DMS53 (cell line): ENCODE data around the gene ROPN1L.

ENCODE experiments used
- DNase-seq: peaks from one replicate; lab custom pipeline; 2025; lab: John Stamatoyannopoulos, UW

Gene ROPN1L

DNA sequence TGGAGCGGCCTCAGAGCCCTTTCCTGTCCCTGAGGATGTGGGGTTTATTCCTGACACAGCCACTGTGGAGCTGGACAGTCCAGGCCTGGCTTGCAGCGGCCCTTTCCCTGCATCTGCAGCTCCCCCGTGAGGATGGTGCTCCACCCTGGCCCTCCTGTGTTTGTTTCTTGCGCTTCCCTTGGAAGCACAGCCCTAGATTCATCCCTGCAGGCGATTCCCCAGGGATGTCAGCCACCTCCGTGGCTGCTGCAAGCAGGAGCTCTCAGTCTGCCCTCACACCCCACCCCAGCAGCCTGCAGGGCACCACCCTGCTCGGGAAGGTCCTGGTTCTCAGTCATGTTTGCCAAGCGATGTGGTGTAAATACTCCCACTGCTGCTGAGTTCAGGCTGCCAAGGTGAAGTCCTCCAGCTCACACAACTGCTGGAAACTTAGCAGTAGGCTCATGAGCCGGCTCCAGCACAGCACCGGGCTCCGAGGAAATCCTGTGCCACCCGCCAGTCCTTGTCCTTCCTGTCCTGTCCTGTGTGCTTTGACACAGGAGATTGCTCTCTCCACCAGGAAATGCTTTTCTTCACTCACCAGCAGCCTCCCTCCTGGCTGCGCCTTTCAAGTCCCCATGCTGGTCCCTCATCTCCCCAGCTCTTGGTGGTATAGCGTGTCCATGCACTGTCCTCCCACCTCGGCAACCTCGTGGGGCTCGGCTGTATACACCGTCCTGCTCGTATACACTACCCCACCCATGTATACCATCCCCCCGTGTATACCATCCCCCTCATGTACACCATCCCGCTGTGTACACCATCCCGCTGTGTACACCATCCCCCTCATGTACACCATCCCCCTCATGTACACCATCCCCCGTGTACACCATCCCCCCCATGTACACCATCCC lies 16.2 kb downstream of the ROPN1L start:
- peak; percentile 53 for DNase-seq

DNA sequence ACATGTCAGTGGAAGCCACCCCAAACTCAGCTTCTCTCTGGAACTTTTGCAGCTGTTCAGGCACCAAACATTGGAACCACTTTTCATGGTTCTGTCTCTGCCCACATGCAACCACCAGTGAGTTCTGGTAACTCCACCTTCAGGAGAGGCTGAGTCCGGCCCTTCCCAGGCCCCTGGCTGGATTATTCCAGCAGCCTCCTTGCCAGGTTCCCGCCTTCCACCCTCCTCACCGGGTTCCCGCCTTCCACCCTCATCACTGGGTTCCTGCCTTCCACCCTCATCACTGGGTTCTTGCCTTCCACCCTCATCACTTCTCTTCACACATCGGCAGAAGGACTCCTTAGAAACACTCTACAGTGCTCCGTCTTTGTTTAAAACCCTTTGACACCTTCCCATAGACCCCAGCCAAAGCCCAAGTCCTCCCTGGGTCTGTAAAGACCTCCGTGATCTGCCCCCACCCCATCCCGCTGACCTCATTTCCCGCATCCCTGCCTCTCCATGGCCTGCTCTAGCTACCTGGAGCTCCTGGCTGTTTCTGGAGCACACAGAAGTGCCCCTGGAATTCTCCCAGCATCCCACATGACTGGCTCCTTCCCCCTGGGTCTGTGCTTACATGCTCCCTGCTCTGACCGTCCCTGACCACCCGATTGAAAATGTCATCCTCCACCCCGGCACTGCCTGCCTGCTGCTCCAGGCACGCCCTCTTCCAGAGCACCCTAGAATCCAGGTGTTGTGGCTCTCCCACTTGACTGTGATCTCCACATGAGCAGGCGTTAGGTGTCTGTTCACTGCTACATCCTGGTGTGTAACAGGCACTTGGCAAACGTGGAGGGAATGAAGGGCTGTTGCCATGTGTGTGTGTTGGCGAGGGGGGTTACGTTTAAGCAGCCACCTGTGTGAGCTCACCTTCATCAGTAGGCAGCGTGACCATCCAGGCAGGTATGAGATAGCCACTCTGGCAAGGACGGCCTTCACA lies 17.7 kb downstream of the ROPN1L start:
- DNase-seq = no peak

DNA sequence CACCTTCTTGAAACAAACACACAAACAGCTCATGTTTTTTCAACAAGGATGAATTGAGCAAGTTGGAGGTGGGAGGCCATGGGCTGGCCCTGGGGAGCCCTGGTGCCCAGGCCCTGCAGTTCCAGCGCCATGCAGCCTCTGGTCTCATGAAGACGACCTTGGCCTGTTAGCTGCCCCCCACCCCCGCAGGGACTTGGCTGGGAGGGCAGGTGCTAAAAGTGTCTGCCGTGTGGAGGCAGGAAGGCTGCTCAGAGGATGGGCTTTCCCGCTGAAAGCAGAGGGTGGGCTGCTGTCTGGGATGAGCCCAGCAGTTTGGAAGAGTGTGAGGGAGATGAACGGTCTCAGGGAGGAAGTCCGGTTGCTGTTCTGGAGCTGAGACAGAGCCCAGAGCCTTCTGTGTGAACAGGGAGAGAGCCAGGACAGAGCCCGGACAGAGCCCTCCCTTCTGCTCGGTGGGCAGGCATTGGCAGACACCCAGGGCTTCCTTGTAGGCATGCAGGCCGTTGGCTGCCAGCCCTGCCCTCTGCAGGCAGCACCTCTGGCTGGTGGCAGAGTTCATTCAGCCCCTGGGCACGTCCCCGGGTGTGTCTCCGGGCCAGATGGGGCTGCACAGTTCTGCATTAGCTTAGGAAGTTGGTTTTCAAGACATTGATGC lies 18.7 kb downstream of the ROPN1L start:
- DNase-seq = no peak

DNA sequence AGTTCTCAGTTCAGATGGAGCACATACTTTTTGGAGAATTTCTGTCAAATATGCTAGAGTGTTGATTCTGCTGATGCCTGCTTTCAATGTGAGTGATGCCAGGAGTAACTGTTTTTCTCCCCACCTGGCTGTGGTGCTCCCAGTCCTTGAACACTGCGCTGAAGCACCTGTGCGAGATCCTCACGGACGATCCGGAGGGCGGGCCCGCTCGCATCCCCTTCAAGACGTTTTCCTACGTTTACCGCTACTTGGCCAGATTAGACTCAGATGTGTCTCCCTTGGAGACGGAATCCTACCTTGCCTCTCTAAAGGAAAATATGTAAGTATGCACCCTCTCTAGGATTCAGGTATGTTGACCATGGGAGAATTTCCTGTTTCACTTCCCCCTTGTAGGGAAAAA lies 19.4 kb downstream of the ROPN1L start:
- DNase-seq = no peak

DNA sequence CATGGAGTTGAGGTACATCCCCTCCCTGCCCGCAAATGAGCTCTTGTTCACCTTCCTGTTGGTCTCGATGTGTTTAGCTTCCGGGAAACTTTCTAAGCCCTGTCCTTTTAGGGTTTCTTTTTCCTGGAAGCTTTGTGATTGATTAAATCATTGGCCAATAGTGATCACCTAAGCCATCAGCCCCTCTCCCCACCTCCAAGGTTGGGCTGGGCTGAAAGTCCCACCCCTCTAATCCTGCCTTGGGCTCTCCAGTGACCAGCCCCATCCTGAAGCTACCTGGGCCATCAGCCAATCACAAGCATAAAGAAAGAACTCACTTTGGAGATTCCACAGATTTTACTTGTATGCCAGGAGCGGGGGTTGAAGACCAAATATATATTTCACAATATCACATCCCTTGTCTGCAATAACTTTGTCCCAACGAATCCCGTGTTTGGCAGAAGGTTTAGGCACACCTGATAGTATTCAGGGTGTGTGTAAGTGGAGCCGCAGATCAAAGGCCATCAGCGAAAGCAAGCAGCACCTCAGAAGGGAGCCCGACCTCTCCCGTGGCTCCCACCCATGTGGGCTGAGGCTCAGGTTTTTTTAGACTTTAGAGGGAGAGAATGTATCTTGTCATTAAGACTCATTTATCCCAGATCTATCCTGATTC lies 20.4 kb downstream of the ROPN1L start:
- DNase-seq = no peak

DNA sequence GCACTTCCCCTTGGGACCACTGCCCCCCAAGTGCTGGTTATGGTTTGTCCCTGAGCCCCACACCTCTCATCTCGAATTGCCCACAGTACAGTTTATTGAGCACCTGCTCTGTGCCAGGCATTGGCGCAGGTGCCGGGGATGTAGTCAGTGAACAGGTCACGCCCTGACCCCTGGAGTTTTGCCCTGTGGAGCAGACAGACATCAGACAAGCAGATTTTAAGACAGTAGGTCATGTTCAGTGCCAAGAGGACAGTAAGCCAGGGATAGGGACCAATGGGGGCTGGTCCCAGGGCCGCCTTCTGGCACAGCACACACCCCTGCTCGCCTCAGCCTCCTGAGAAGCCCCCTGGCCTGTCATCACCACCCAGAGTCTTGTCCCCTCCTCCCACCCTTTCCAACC lies 21.9 kb downstream of the ROPN1L start:
- no peak for DNase-seq

DNA sequence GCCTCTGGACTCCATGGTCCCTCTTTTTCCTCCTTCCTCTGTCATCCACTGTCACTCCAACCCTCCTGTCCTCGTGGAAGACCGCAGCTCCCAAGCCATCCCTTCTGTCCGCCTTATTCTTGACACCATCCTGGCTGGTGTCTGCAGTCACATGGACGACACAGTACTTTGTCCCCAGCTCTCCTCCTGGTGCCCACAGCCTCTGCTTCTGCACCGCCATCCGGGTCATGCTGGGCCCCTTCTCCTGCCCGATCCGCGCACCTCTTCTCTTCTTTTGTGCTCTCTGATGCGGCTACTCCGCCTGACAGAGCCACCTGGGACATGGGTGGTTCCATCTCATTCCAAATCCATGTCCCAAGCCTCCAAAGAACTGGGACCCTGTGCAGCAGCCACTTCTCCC lies 22.5 kb downstream of the ROPN1L start:
- no peak for DNase-seq

DNA sequence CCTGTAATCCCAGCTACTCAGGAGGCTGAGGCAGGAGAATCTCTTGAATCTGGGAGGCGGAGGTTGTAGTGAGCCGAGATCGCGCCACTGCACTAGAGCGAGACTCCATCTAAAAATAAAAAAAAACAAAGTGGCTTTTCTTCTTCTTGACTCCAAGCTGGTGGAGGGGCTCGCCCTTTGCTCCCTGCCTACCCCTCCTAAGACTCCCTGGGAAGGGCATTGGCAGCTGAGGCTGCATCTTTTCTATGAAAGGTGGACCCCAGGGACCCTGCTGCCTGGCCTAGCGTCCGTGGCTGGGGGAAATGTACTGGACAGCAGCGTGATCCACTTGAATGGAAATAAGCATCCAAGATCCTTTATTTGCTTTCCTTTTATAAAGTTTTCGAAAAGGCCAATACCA lies 24.0 kb downstream of the ROPN1L start:
- no peak for DNase-seq

DNA sequence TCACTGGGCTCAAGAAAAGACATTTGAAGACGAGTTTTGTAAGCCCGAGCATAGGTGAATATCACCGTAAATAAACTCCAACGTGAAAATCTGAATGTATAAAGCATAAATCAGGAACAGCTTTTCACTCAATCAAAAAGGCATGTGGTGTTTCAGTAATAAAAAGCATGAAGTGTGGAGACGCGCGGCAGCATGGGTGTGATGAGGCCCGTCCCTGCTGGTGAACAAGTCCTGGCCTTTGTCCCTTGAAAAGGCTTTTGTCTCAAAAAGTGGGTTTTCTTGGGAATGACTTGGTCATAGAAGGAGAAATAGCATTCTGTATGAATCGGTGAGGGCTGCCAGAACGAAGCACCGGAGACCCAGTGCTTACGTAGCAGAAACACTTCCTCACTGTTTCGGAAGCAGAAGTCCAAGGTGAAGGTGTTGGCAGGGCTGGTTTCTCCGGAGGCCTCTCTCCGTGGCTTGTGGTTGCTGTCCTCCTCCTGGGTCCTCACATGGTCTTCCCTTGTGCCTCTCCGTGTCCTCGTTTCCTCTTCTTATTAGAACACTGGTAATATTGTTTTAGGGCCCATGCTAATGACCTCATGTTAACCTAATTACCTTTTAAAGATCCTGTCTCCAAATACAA lies 24.9 kb downstream of the ROPN1L start:
- no peak for DNase-seq

DNA sequence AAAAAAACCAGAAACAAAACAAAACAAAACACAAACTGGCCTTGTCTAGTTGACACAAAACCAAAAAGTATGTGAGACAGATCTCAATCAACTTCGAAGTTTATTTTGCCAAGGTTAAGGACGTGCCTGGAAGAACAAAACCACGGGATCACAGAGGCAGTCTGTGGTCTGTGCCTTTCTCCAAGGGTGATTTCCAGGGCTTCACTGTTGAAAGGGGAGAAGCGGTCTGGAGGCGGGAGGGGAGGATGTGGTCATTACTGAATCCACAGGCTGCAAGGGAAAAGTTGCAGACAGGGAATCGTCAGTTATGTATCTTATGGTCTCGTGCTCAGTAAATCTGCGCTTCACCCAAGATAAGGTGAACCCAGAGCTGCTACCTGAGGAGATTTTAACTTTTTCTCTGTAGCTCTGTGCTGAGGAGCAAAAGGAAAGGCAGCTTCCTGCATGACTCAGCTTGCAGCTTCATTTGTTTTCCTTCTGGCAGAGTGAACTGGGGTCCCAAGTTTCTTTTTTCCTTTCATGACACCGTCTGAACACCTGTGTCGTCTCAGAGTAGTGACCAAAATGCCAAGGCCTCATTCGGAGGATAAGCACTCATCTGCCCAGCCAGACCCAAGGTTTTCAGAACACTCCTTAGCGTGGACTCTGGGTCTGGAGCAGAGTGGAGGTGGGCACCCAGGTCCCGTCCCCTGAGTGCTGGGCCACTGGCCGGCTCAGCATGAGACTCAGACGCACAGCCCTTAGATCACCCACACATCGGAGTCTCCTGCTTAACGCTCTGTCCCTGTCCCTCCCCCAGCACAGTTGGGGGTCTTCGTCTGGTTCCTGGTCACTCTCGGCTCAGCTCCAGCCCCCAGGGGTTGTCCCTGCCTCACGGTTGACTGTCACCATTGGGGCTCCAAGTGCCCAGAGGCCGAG lies 25.9 kb downstream of the ROPN1L start:
- DNase-seq = no peak

DNA sequence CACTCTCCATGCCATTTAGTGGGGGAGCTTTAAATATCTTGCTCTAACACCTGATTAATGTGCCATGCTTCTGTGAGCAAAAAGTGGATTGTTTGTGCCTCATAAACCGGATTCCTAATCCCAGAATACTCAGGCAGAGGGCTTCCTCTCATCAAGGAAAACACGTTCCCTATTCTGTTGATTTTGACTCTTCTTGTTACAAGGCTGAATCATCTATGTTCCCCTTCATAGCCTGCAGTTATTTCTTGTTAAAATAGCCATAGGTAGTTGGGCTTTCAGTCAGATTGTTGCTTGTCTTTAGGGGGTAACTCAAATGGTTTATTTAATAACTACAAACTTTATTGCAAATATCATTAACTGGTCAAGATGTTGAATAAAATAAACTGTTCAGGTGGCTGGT lies 26.6 kb downstream of the ROPN1L start:
- no peak for DNase-seq

DNA sequence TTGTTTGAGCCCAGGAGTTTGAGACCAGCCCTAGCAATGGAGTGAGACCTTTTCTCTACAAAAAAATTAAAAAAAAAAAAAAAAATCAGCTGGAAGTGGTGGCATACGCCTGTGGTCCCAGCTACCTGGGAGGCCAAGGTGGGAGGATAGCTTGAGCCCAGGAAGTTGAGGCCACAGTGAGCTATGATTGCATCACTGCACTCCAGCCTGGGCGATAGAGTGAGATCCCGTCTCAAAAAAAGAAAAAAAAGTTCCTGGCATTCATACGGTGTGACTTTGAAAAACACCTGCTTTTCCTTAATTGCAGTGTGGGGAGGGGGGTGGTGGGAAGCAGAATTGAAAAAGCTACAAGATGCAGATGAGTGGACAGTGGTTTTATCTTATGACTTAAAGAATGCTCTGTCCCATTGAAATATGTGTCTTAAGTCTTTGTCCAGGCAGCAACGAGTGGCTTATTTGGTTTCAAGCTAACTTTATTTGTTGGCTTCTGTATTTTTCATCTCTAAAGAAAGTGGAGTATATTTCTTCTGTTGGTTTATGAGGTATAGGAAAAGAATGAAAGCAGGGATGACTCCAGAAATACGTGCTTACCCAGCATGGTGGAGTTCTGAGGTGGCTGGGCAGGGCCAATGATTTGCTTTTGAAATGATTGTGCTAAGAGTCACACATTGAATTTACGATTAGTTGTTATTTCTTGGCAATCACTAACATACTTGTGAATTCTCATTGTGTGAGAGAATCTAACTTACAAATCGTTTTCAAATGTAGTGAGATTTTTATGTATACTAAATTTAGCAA lies 27.8 kb downstream of the ROPN1L start:
- DNase-seq = no peak

DNA sequence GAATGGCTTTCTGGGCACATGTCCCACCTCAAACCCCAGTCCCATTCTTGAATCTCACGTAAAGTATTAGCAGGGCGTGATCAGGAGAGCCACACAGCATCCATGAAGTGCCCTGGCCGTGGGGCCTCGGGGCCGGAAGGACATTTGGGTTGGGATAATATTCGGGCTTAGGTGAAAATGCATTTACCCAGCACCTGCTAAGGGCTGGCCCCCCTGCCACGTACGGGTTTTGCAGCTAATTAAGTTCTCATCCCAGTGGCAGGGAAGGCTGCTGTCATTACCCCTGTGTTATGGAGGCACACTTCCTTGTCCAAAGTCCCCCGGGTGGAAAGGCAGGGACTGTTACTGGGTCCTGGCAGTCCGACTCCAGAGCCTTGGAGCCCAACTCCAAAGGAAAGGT lies 29.0 kb downstream of the ROPN1L start:
- no peak for DNase-seq

DNA sequence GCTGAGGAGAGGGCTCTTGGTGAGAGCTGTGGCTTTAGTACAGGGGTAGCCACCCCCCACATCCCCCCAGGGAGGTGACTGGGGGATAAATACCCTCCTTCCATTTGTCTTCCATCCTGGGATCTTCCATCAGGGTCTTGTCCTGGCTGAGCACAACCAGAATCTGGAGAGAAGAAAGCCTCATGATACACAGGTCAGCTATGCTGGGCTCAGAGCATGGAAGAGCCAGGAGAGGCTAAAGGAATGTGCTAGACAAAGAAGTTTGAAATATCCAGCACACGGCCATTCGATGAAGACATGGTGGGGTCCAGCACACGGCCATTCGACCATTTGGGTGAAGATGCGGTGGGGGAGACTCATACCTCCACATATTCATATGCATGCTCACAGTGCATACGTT lies 30.0 kb downstream of the ROPN1L start:
- no peak for DNase-seq

DNA sequence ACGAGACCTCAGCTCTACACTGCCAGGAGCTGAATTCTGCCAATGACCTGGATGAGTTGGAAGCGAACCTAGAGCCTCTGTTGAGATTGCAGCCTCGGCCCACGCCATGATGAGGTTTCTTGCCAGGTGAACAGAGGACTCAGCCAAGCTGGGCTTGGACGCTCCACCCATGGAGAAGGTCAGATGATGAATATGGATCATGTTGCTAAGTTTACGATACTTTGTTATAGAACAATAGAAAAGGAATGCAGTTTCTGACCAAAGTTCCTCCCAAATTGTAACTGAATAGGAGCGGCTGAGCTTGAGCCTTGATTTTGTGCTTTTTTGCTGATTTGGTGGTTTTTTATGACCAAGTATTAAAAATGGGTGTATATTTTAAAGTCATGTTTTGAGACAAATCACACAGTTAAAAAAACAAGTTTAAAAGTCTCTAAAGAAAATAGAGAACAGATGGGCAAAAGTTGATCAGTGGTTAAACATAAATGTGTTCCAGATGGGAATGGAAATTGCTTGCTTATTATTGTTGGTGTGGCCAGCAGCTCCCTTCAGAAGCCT lies 32.9 kb downstream of the ROPN1L start:
- no peak for DNase-seq

DNA sequence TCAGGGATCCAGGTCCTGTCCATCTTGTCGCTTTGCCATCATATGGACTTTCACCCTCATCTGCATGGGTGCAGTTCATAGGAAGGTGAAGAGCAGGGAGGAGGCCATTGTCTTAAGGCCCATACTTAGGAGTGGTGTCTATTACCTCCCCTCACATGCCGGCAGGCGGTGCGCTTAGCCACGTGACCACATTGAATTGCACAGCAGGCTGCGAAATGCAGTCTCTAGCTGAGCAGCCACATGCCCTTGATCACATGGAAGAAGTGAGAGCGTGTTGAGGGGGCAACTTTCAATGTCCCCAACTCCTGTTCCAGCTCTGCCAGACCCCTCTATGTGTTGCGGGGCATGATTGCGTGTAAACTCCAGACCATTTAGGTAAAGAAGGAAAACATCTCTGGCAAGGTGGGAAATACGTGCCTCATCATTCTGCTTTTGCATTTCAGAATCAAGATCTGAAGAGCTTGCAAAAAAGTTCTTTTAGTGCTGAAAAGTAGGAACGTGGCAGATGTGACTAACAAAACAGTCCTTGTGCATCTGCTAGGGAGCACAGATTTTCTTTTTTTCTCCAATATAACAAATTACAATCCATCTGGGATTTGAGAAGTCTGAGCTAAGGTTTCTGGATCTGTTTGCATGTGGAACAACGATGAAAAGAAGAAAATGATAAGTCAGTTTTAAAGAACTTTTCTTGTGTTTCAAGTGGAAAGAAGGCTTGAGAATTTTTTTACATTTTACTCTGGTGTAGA lies 34.4 kb downstream of the ROPN1L start:
- DNase-seq = no peak

DNA sequence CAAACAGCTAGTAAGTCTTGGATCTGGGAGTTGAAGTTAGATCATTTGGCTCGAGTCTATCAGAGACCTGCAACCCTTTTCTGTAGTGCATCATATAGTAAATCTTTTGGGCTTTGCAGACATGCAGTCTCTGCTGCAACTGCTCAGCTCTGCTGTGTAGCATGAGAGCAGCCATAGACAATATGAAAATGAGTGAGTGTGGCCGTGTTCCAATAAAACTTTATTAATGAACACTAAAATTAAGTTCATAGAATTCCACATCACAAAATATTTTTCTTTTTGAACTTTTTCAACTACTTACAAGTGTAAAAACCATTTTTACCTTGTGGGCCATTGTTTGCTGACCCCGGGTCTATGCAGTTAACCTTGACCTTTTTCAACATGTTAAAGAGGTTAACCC lies 35.2 kb downstream of the ROPN1L start:
- no peak for DNase-seq

DNA sequence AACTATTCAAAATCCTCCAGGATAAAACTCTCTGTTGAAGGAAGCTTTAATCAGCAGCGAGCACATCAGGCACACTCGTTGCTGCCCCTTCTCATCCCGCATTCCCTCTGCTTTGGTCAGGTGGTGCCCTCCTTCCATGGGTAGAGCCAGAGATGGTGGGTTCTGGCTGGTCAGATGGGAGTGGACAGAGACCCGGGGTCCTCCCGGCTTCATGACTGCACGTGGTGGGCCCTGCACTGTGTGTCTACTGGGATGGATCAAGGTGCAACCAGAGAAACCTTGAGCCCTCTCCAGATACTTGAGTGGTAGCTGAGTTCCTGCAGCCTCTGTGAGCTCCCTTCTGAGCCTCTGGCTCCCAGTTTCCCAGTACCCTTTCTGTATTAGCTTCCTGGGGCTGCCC lies 36.3 kb downstream of the ROPN1L start:
- no peak for DNase-seq
